Effector memory CD4-positive, alpha-beta T cell (primary cell): Measurements from ENCODE around the gene ECI1.

Source experiments
- DNase-seq, 3 donors: peaks; one replicate each; pipeline ENCODE4 v3.0.0-alpha.2; 2020
- H3K27ac ChIP-seq: 2 replicates; pipeline ENCODE4 v1.7.0; 2013; ENCODE audit warnings: mild to moderate bottlenecking, low read length, moderate library complexity; ENCODE audit not compliant: insufficient read depth, poor library complexity, severe bottlenecking
- H3K27me3 ChIP-seq: replicated peaks from 2 replicates; pipeline ENCODE4 v1.7.0; 2013; ENCODE audit warnings: mild to moderate bottlenecking, low read length; ENCODE audit not compliant: insufficient read depth, control insufficient read depth, poor library complexity, severe bottlenecking
- H3K36me3 ChIP-seq: 2 replicates; pipeline ENCODE4 v1.7.0; 2013; ENCODE audit warnings: mild to moderate bottlenecking, low read length, moderate library complexity; ENCODE audit not compliant: control insufficient read depth, insufficient read depth
- H3K4me1 ChIP-seq: 2 replicates; pipeline ENCODE4 v1.7.0; 2013; ENCODE audit warnings: low read length, mild to moderate bottlenecking; ENCODE audit not compliant: control insufficient read depth, insufficient read depth, poor library complexity, severe bottlenecking
- H3K4me3 ChIP-seq: 2 replicates; pipeline ENCODE4 v1.7.0; 2013; ENCODE audit warnings: low read length, low read depth, mild to moderate bottlenecking; ENCODE audit not compliant: insufficient read depth, poor library complexity, severe bottlenecking
- H3K9me3 ChIP-seq: 2 replicates; pipeline ENCODE4 v1.7.0; 2013; ENCODE audit warnings: mild to moderate bottlenecking, low read length, moderate library complexity; ENCODE audit not compliant: control insufficient read depth

The ECI1 gene

GRCh38 chr16:2256531-2257140 lies 5.2 kb upstream of the ECI1 start:
- no peaks in the 10 kb centered on the region for H3K9me3 ChIP-seq
- H3K4me1 ChIP-seq = peaks cover 3% of the 10 kb centered on the region
- no peak overlapping the region for H3K4me3 ChIP-seq
- no peak overlapping the region for H3K27ac ChIP-seq
- DNase-seq = no peak
- H3K36me3 ChIP-seq = peaks cover 57% of the 10 kb centered on the region
- H3K27me3 ChIP-seq = no peaks in the 10 kb centered on the region

GRCh38 chr16:2253293-2253692 lies 1.9 kb upstream of the ECI1 start:
- H3K4me3 ChIP-seq = no peak overlapping the region
- H3K27me3 ChIP-seq = no peaks in the 10 kb centered on the region
- no peak overlapping the region for H3K27ac ChIP-seq
- no peaks in the 10 kb centered on the region for H3K9me3 ChIP-seq
- peaks cover 3% of the 10 kb centered on the region for H3K4me1 ChIP-seq
- DNase-seq = no peak
- peaks cover 35% of the 10 kb centered on the region for H3K36me3 ChIP-seq

- H3K27me3 ChIP-seq = no peaks in the 10 kb centered on the region
- no peak for DNase-seq
- H3K4me3 ChIP-seq = no peak overlapping the region
- peaks cover 30% of the 10 kb centered on the region for H3K36me3 ChIP-seq
- no peaks in the 10 kb centered on the region for H3K9me3 ChIP-seq
- no peak overlapping the region for H3K27ac ChIP-seq
- H3K4me1 ChIP-seq = peaks cover 3% of the 10 kb centered on the region
Observed at GRCh38 chr16:2252806-2253148, 1.4 kb upstream of the ECI1 start.

GRCh38 chr16:2250652-2251295 lies 613 bp downstream of the ECI1 start:
- Histone ChIP-seq H3K9me3 (no peaks in the 10 kb centered on the region), H3K4me1 (peaks cover 3% of the 10 kb centered on the region), H3K4me3 (peak overlapping the region; percentile 50), H3K27me3 (no peaks in the 10 kb centered on the region), H3K36me3 (peaks cover 20% of the 10 kb centered on the region), H3K27ac (peak overlapping the region; percentile 61)
- DNase-seq = peak; percentile 23 to 42 (median 34)

GRCh38 chr16:2246301-2246885 lies 5.0 kb downstream of the ECI1 start:
- DNase-seq = no peak
- Histone ChIP-seq H3K27ac (no peak overlapping the region), H3K4me1 (no peaks in the 10 kb centered on the region), H3K9me3 (no peaks in the 10 kb centered on the region), H3K4me3 (no peak overlapping the region), H3K36me3 (peaks cover 34% of the 10 kb centered on the region), H3K27me3 (no peaks in the 10 kb centered on the region)

- no peak overlapping the region for H3K4me3 ChIP-seq
- H3K36me3 ChIP-seq = peaks cover 34% of the 10 kb centered on the region
- no peaks in the 10 kb centered on the region for H3K4me1 ChIP-seq
- H3K9me3 ChIP-seq = no peaks in the 10 kb centered on the region
- no peak for DNase-seq
- H3K27ac ChIP-seq = no peak overlapping the region
- no peaks in the 10 kb centered on the region for H3K27me3 ChIP-seq
Observed at GRCh38 chr16:2244926-2245795, 6.2 kb downstream of the ECI1 start.

GRCh38 chr16:2244301-2244700 lies 7.1 kb downstream of the ECI1 start:
- H3K4me3 ChIP-seq = no peak overlapping the region
- no peaks in the 10 kb centered on the region for H3K27me3 ChIP-seq
- no peak for DNase-seq

GRCh38 chr16:2243781-2244180 lies 7.6 kb downstream of the ECI1 start:
- peaks cover 34% of the 10 kb centered on the region for H3K36me3 ChIP-seq
- DNase-seq = no peak
- no peaks in the 10 kb centered on the region for H3K4me1 ChIP-seq
- no peaks in the 10 kb centered on the region for H3K27me3 ChIP-seq
- H3K9me3 ChIP-seq = no peaks in the 10 kb centered on the region
- no peak overlapping the region for H3K27ac ChIP-seq
- no peak overlapping the region for H3K4me3 ChIP-seq

More at GRCh38 chr16:2244301-2244700, 7.1 kb downstream of the ECI1 start:
- no peak overlapping the region for H3K27ac ChIP-seq
- H3K9me3 ChIP-seq = no peaks in the 10 kb centered on the region
- H3K36me3 ChIP-seq = peaks cover 34% of the 10 kb centered on the region
- no peaks in the 10 kb centered on the region for H3K4me1 ChIP-seq

- DNase-seq = no peak
- Histone ChIP-seq H3K4me1 (no peaks in the 10 kb centered on the region), H3K4me3 (no peak overlapping the region), H3K36me3 (peaks cover 34% of the 10 kb centered on the region), H3K27ac (no peak overlapping the region), H3K27me3 (no peaks in the 10 kb centered on the region), H3K9me3 (no peaks in the 10 kb centered on the region)
Observed at GRCh38 chr16:2243031-2243528, 8.3 kb downstream of the ECI1 start.
